BLaER1 treated with 17β-estradiol and CSF1 and Interleukin-3, amounts not matched to agents 10 nM and 100 nM (cell line): ENCODE data around the gene UCP3.

ENCODE experiments used
- H3K27ac ChIP-seq, 11 experiments: shearing (Covaris generic); formaldehyde crosslinking; 2 replicates each; pipeline ENCODE4 v1.8.1; 2022
- H3K27me3 ChIP-seq, 11 experiments: shearing (Covaris generic); formaldehyde crosslinking; 2 replicates each; pipeline ENCODE4 v1.8.1; 2022
- H3K36me3 ChIP-seq, 11 experiments: shearing (Covaris generic); formaldehyde crosslinking; 2 replicates each; pipeline ENCODE4 v1.8.1; 2022
- H3K4me1 ChIP-seq, 10 experiments: shearing (Covaris generic); formaldehyde crosslinking; 2 replicates each; pipeline ENCODE4 v1.8.1; 2022
- H3K4me2 ChIP-seq, 11 experiments: shearing (Covaris generic); formaldehyde crosslinking; 2 replicates each; pipeline ENCODE4 v1.8.1; 2022
- H3K4me3 ChIP-seq, 10 experiments: shearing (Covaris generic); formaldehyde crosslinking; 2 replicates each; pipeline ENCODE4 v1.8.1; 2022
- H3K9ac ChIP-seq, 11 experiments: shearing (Covaris generic); formaldehyde crosslinking; 2 replicates each; pipeline ENCODE4 v1.8.1; 2022
- H3K9me3 ChIP-seq, 11 experiments: shearing (Covaris generic); formaldehyde crosslinking; replicated peaks in 1 of 11; 2 replicates each; pipeline ENCODE4 v1.8.1; 2022
- H4K20me1 ChIP-seq, 11 experiments: shearing (Covaris generic); formaldehyde crosslinking; 2 replicates each; pipeline ENCODE4 v1.8.1; 2022
- Cebpa-rat ChIP-seq, 11 experiments: shearing (Covaris generic); IDR thresholded peaks; 2 replicates each; pipeline ENCODE4 v1.8.1; 2022

UCP3 gene

DNA sequence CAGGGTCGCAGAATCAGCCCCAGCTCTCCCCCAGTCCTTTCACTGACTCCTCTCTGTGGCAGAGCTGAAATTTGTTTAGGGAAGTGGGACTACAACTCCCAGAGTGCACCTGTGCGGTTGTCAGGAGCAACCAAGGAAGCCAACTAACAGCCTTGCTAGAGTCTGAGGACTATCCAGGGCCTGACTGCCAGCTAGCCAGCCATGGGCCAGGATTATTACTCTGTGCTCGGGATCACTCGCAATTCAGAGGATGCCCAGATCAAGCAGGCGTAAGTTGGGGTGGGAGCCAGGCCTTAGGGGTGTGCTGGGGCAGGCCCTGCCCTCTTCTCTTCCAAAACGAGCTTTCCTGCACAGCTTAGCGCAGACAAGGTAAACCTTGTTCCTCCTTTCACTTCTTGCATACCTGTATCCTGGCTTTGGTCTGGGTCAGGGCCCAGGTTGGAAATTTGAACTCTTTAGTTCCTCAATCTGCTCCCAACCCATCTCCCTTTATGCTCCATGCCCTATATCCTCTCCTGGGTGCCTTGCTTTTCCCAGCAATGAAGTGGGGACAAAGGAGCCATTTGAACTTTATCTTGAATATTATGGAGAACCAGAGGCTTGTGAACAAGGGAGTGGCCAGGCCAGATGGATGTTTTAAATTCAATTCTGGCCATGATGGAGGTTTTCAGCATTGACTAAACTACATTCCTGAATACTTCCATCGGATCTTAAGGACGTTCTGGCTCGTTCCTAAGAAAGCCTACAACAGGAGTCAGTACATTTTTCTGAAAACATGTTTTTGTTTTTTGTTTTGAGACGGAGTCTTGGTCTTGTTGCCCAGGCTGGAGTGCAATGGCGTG is 57.8 kb downstream of the UCP3 start, which contains the start of gene DNAJB13:
TSS of gene DNAJB13 (plus strand) at position 158 of the 842 bp plus-strand sequence. CDS start at position 202, 44 bp downstream.
- Histone ChIP-seq H3K9ac (no peak within 1 kb of the TSS), H3K27me3 (no peaks in the 10 kb centered on the region), H3K9me3 (peaks cover 0 to 13% (median 10%) of the 10 kb centered on the region in 11 experiments; a peak in 17 of 22 replicates), H3K4me1 (no peaks in the 10 kb centered on the region), H4K20me1 (no peaks in the 10 kb centered on the region), H3K36me3 (no peaks in the 10 kb centered on the region), H3K4me3 (no peak within 1 kb of the TSS), H3K27ac (no peak within 1 kb of the TSS), H3K4me2 (no peak within 1 kb of the TSS)
- TF ChIP-seq Cebpa-rat (IDR thresholded peaks at IDR 0.05), result no peak
